Activated T-cell treated with anti-CD3 and anti-CD28 coated beads, Interleukin-2, amount 50 U/mL, for 72 hours (primary cell): Measurements from ENCODE around the gene CRK. TPM values are rescaled to one million over a fixed set of nuclear protein-coding genes. Genes with fewer than 3 reads are reported as not detected.
"Not testable (repeated sequence)": the region's sequence is repeated elsewhere in the genome, so short reads cannot be mapped to it uniquely, and the experiment has no call there.

ENCODE experiments used
- ATAC-seq, 2 donors: fragments of 150-1000 bp; cut with Tn5 transposase; replicated peaks in 1 of 2; 2 replicates each; pipeline ENCODE4 v1.10.0; 2021; ENCODE audit warnings: moderate library complexity in 2 of 2, mild to moderate bottlenecking in 1 of 2
- DNase-seq, 2 donors: peaks; one replicate each; pipeline ENCODE4 v3.0.0; 2021 to 2022; ENCODE audit warnings: mixed read lengths in 1 of 2
- H3K27ac Mint-ChIP-seq: one replicate; pipeline ENCODE4 v1.8.0; 2022; ENCODE audit warnings: mild to moderate bottlenecking, moderate library complexity, mixed read lengths
- H3K27me3 Mint-ChIP-seq: one replicate; pipeline ENCODE4 v1.8.0; 2022; ENCODE audit warnings: low read depth, mixed read lengths
- H3K36me3 Mint-ChIP-seq, 2 donors: one replicate each; pipeline ENCODE4 v1.8.0; 2022; ENCODE audit warnings: mixed read lengths in 2 of 2, mild to moderate bottlenecking in 1 of 2; ENCODE audit not compliant: insufficient read depth in 2 of 2
- H3K4me1 Mint-ChIP-seq: one replicate; pipeline ENCODE4 v1.8.0; 2022; ENCODE audit warnings: low read depth, mixed read lengths
- H3K4me3 Mint-ChIP-seq, 2 donors: one replicate each; pipeline ENCODE4 v1.8.0; 2022; ENCODE audit warnings: mild to moderate bottlenecking in 2 of 2, mixed read lengths in 2 of 2, moderate library complexity in 2 of 2
- H3K9me3 Mint-ChIP-seq, 2 donors: one replicate each; pipeline ENCODE4 v1.8.0; 2022; ENCODE audit warnings: mixed read lengths in 2 of 2
- total RNA-seq, 2 donors: library from RNA; stranded (reverse); gene quantifications; one replicate each; pipeline ENCODE4 v1.2.3, GENCODE V29; 2022

The CRK gene
- total RNA-seq, 2 donors from 2014 or later, result 18.7 to 22.9 TPM

DNA sequence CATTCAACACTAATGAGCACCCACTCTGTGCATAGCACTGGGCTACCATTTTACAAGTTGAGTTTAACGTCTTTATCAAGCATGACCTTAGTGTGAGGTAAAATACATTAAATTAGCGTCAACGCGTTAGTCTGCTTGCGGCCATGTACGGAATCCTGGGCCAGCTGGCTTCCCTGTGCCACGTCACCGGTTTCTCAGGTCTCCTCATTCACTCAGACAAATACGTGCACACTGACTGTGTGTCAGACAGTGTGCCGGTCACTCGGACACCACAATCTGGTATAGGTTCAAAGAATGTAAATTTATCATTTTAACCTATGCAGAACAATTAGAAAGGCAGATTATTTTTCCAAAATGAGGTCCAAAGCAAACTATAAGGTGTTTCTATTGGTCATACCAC lies 34.6 kb downstream of the CRK start:
- ATAC-seq (no peak), DNase-seq (no peak)
- H3K9me3 Mint-ChIP-seq, result no peaks in the 10 kb centered on the region
- no peaks in the 10 kb centered on the region for H3K27me3 Mint-ChIP-seq
- peaks cover 2 to 13% of the 10 kb centered on the region in 2 donors for H3K36me3 Mint-ChIP-seq
- no peak overlapping the region for H3K4me3 Mint-ChIP-seq
- H3K27ac Mint-ChIP-seq, result no peak overlapping the region
- peaks cover 21% of the 10 kb centered on the region for H3K4me1 Mint-ChIP-seq

DNA sequence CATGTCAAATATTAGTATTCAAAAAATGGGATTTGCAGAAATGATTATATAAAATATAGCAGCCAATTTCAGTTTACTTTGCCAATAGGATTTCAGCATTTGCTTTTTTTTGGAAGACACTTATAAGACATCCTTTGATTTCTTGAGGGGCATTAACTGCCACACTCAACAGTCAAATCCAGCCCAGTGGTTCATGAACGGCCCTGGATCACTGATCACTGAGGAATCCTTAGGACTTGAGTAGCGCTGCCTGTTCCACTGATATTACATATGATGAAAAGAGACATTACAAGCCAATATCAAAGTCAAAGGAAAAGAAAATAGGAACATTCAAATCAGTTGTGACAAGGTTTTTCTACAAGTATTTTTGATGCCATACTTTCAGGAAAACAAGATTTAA lies 35.1 kb downstream of the CRK start:
- H3K9me3 Mint-ChIP-seq, result no peaks in the 10 kb centered on the region
- H3K4me1 Mint-ChIP-seq, result peaks cover 21% of the 10 kb centered on the region
- no peak overlapping the region for H3K4me3 Mint-ChIP-seq
- DNase-seq (no peak), ATAC-seq (no peak)
- H3K27ac Mint-ChIP-seq, result no peak overlapping the region
- H3K27me3 Mint-ChIP-seq, result no peaks in the 10 kb centered on the region
- peaks cover under 1 to 13% of the 10 kb centered on the region in 2 donors for H3K36me3 Mint-ChIP-seq

DNA sequence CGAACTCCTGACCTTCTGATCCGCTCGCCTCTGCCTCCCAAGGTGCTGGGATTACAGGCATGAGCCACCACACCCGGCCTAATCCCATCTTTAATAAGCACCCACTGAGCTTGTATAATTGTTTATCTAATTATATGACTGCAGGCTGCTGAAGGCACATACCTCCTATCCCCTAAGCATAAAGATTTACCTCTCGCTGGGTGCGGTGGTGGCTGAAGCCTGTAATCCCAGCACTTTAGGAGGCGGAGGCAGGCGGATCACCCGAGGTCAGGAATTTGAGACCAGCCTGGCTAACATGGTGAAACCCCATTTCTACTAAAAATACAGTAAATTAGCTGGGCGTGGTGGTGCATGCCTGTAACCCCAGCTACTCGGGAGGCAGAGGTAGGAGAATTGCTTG lies 35.9 kb downstream of the CRK start:
- ATAC-seq, result no peak
- no peak for DNase-seq
- H3K4me3 Mint-ChIP-seq, result no peak overlapping the region
- no peak overlapping the region for H3K27ac Mint-ChIP-seq
- no peaks in the 10 kb centered on the region for H3K9me3 Mint-ChIP-seq
- peaks cover 0 to 7% of the 10 kb centered on the region in 2 donors for H3K36me3 Mint-ChIP-seq
- no peaks in the 10 kb centered on the region for H3K27me3 Mint-ChIP-seq
- peaks cover 21% of the 10 kb centered on the region for H3K4me1 Mint-ChIP-seq

DNA sequence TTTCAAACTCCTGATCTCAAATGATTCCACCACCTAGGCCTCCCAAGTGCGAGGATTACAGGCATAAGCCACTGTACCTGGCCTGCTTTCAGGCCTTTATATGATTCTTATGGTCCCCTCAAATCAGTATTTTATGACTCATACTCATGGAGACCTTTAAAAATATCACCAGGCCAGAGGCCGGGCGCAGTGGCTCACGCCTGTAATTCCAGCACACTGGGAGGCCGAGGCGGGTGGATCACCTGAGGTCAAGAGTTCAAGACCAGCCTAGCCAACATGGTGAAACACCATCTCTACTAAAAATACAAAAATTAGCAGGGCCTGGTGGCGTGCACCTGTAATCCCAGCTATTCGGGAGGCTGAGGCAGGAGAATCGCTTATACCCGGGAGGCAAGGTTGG lies 37.6 kb downstream of the CRK start:
- not testable (repeated sequence) for ATAC-seq, H3K27ac Mint-ChIP-seq, H3K27me3 Mint-ChIP-seq, DNase-seq, H3K36me3 Mint-ChIP-seq, H3K4me3 Mint-ChIP-seq, H3K9me3 Mint-ChIP-seq
- H3K4me1 Mint-ChIP-seq, result peaks cover 13% of the 10 kb centered on the region

DNA sequence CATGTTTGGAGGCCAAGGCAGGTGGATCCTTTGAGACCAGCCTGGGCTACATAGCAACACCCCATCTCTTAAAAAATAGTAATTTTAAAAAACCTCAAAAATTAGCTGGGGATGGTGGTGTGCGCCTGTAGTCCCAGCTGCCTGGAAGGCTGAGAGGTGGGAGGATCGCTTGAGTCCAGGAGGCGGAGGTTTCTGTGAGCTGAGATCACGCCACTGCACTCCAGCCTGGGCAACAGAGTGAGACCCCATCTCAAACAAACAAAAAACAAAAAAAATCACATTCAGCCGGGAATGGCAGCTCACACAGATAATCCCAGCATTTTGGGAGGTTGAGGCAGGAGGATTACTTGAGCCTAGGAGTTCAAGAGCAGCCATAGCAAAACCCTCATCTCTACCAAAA lies 39.6 kb downstream of the CRK start:
- DNase-seq (no peak), ATAC-seq (no peak)
- Mint-ChIP-seq H3K36me3 (no peaks in the 10 kb centered on the region), H3K27me3 (no peaks in the 10 kb centered on the region), H3K4me3 (no peak overlapping the region), H3K9me3 (no peaks in the 10 kb centered on the region), H3K27ac (no peak overlapping the region), H3K4me1 (no peaks in the 10 kb centered on the region)

DNA sequence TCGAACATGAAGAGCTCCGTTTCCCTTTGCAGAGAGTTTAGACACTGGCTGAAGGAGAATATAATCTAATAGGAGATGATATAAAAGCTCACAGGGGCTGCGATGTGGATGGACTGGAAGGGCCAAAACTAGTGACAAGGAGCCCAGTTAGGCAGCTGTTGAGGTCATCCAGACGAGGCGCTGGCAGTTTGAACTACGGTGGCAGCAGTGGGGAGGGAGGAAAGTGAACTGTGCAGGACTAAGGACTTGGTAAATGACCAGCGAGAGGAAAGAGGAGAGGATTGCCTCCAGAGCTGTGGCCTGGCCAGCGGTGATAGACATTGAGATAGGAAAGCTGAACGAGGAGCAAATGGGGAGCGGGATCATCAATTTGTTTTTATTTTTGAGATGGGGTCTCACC lies 41.4 kb downstream of the CRK start:
- no peak overlapping the region for H3K4me3 Mint-ChIP-seq
- no peaks in the 10 kb centered on the region for H3K4me1 Mint-ChIP-seq
- no peak for ATAC-seq
- no peaks in the 10 kb centered on the region for H3K9me3 Mint-ChIP-seq
- no peaks in the 10 kb centered on the region for H3K36me3 Mint-ChIP-seq
- no peaks in the 10 kb centered on the region for H3K27me3 Mint-ChIP-seq
- no peak overlapping the region for H3K27ac Mint-ChIP-seq
- DNase-seq, result no peak

DNA sequence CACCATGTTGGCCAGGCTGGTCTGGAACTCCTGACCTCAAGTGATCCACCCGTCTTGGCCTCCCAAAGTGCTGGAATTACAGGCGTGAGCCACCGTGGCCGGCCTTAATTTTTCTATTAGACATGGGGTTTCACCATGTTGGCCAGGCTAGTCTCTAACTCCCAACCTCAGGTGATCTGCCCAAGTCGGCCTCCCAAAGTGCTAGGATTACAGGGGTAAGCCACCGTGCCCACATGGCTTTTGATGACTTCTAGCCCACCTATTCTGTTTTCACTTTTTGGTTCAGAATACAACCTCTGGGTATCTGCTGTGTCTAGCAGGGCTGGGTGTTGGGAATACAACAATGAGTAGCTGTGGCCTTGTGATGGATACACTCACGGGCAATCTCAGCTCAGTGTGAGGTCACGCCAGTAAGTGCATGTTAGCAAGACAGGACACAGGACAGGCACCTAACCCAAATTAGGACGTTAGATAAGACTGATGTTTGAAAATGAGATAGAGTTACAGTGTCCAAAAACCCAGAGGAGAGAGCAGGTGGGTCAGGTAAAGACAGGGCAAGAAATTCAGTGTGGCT lies 41.9 kb downstream of the CRK start:
- H3K36me3 Mint-ChIP-seq, result no peaks in the 10 kb centered on the region
- no peaks in the 10 kb centered on the region for H3K4me1 Mint-ChIP-seq
- ATAC-seq (no peak), DNase-seq (no peak)
- no peaks in the 10 kb centered on the region for H3K27me3 Mint-ChIP-seq
- H3K27ac Mint-ChIP-seq, result no peak overlapping the region
- no peaks in the 10 kb centered on the region for H3K9me3 Mint-ChIP-seq
- H3K4me3 Mint-ChIP-seq, result no peak overlapping the region

DNA sequence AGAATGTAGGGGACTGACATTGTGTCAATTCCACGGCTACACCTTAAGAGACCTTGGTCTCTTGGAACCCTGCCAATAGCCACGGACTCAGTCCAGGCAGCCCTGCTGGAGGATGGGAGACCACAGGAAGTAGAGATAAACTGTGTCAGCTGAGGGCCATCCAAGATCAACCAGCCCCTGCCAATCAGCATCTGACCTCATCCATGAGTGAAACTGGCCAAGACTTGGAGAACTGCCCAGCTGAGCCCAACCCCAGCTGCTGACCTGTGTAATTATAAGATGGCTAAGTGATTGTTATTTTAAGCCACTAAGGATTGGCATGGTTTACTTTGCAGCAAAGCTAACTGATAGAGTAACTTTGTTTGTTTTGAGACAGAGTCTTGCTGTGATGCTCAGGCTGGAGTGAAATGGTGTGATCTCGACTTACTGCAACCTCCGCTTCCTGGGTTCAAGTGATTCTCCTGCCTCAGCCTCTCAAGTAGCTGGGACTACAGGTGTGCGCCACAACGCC lies 42.7 kb downstream of the CRK start:
- Mint-ChIP-seq H3K4me3 (no peak overlapping the region), H3K36me3 (no peaks in the 10 kb centered on the region), H3K9me3 (no peaks in the 10 kb centered on the region), H3K27me3 (no peaks in the 10 kb centered on the region), H3K27ac (no peak overlapping the region), H3K4me1 (no peaks in the 10 kb centered on the region)
- ATAC-seq, result no peak
- DNase-seq, result no peak

DNA sequence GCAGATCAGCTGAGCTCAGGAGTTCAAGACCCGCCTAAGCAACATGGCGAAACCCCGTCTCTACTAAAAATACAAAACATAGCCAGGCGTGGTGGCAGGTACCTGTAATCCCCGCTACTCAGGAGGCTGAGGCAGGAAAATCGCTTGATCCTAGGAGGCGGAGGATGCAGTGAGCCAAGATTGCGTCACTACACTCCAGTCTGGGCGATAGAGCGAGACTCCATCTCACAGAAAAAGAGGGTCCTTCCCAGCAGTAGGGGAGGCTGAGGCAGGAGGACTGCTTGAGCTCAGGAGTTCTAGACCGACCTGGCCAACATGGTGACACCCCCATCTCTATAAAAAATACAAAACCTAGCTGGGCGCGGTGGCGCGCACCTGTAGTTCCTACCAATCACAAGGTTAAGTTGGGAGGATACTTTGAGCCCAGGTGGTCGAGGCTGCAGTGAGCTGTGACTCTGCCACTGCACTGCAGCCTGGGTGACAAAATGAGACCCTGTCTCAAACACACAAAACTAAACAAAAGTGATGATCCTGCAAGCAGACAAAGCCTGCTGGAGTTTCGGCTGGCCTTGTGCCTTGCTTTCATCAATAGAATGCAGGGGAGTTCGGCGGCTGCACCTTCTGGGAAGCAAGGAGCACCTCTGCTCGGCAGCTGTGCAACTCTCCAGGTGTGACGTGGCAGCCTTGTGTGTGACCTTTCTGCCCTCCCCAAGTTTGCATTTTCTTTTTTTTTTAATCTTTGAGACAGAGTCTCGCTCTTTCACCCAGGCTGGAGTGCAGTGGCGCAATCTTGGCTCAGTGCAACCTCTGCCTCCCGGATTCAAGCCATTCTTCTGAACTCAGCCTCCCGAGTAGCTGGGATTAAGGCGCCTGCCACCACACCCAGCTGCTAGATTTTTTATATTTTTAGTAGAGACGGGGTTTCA lies 43.6 kb downstream of the CRK start:
- DNase-seq, result no peak
- no peak overlapping the region for H3K4me3 Mint-ChIP-seq
- no peaks in the 10 kb centered on the region for H3K27me3 Mint-ChIP-seq
- no peaks in the 10 kb centered on the region for H3K4me1 Mint-ChIP-seq
- no peaks in the 10 kb centered on the region for H3K36me3 Mint-ChIP-seq
- no peak for ATAC-seq
- no peaks in the 10 kb centered on the region for H3K9me3 Mint-ChIP-seq
- H3K27ac Mint-ChIP-seq, result no peak overlapping the region

DNA sequence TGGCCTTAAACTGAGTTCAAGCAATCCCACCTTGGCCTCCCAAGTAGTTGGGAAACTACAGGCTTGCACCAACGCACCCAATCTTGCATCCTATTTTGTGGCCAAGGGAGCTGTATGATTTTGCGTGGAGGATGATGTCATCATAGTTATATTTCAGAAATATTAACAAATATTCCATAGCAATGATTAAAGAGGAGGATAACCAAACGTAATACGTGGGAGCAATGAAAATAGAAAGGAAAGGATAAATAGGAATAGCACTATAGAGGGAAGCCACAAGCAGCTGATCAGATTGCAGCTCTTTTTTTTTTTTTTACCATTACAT lies 53.8 kb downstream of the CRK start:
- ATAC-seq (no peak), DNase-seq (no peak)
- no peak overlapping the region for H3K4me3 Mint-ChIP-seq
- H3K36me3 Mint-ChIP-seq, result peaks cover 9 to 19% of the 10 kb centered on the region in 2 donors
- no peaks in the 10 kb centered on the region for H3K9me3 Mint-ChIP-seq
- H3K4me1 Mint-ChIP-seq, result peaks cover 14% of the 10 kb centered on the region
- no peak overlapping the region for H3K27ac Mint-ChIP-seq
- H3K27me3 Mint-ChIP-seq, result no peaks in the 10 kb centered on the region

DNA sequence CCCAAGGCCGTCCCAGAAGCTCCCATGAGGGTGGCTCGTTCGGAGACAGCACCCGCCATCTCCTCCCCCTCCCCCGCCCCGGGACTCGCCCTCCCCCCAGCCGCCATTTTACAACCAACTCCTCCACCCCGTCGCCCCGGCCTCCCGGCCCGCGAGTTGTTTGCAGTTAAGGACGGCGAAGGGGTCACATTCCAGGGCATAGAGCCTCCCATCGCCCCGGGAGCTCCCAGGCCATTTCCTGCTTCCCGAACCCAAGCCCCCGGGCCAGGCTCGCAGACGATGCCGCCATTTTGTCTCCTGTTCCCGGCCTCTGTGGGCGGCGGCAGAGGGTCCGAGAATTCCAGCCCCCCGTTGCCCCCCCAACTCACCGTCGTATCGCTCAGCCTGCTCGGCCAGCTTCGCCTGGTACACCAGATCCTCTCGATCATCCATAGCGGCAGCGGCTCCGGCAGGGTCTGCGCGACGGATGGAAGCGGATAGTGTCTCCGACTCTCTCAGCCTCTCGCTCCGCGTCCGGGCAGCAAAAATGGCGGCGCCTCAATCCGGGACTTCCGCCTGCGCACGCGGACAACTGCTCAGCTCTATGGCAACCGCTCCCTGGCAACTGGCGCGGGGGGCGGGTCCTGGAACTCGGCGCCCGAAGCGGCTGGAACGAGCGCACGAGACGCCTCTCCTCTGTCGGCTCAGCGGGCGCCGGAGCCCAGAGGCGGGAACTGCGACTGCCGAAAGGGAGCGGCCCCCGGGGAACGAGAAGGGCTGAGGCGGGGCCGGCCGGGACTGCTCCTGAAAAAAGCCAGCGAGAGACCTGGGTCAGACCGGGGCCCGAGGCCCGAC lies 56.1 kb downstream of the CRK start, which contains the start of gene YWHAE:
Gene YWHAE (minus strand): TSS at position 544 of the 834 bp plus-strand sequence. CDS start 112 bp downstream, at position 432.
- Mint-ChIP-seq H3K27ac (peak within 1 kb of the TSS; percentile 97), H3K4me1 (peaks cover 37% of the 10 kb centered on the region), H3K9me3 (no peaks in the 10 kb centered on the region), H3K27me3 (no peaks in the 10 kb centered on the region), H3K36me3 (peaks cover 9 to 29% of the 10 kb centered on the region in 2 donors), H3K4me3 (peak within 1 kb of the TSS; percentile 94 to 95)
- peak; percentile 97 to 98 for DNase-seq
- ATAC-seq, result peak; percentile 95 to 96

DNA sequence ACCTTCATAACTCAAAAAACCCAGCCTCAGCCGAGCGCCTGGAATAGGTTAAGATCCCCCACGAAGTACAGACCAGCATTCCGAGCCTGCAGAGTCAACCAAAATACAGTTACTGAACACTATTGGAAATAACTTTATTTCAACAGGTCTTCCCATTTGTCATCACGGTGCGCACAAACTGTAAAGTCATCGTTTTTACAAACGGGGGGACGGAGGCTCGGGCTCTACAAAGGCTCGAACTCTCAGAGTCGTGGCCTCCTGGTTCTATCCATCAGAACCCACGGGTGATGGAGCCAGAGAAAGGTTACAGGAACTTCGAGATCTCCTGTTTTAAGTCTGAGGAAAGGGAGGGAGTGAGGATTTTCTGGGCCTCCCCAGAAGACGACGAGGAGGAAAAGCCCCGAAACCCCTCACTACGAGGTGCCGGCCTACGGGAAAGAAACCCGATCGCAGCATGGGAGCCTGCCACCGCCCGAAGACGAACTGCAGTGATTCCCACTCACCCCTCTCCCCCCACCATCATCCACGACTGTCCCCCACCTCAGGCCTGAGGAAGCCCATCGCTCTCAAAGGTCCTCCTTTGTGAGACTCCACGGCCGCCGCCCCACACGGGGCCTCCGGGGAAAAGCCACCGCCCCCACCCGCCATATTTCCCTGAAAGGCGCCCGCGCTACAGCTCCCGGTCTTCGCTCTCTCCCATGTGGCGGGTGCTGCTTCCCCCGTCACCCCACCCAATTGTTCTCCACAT lies 56.9 kb downstream of the CRK start:
- Mint-ChIP-seq H3K27me3 (no peaks in the 10 kb centered on the region), H3K4me1 (peaks cover 45% of the 10 kb centered on the region), H3K36me3 (peaks cover 9 to 32% of the 10 kb centered on the region in 2 donors), H3K27ac (peak overlapping the region; percentile 97), H3K9me3 (no peaks in the 10 kb centered on the region), H3K4me3 (peak overlapping the region; percentile 94 to 95)
- DNase-seq, result peak in 1 of 2 donors; percentile 60
- peak; percentile 23 to 25 for ATAC-seq
